K562 (cell line): ENCODE measurements around the gene EPGN. TPM values are rescaled to one million over a fixed set of nuclear protein-coding genes. Genes with fewer than 3 reads are reported as not detected.

Experiments
- ATAC-seq: fragments of 200-7000 bp; cut with Tn5 transposase; 3 replicates; pipeline ENCODE4 v1.9.1; 2020; ENCODE audit warnings: moderate library complexity
- BruUV-seq: library from RNA; stranded (reverse); fragments of 400-500 nt; replicated peaks from 2 replicates; lab custom pipeline; 2021; lab: Mats Ljungman, UMichigan
- CTCF ChIA-PET: fragments of 300-600 bp; formaldehyde crosslinking; extraction: SDS; loops from one replicate; lab custom pipeline; 2021; ENCODE audit warnings: low intra/inter-chr PET ratio; lab: Yijun Ruan, JAX
- POLR2A ChIA-PET: fragments of 300-600, 350-650 bp; sonication (Branson Sonifier 250); formaldehyde crosslinking; extraction: SDS; loops from one replicate; lab custom pipeline; 2021; ENCODE audit warnings: antibody characterized with exemption, inconsistent platforms; lab: Yijun Ruan, JAX
- DNase-seq, 4 experiments: peaks; one replicate each; pipeline versions ENCODE4 v3.0.0 to v3.0.0-alpha.2; 2011 to 2018; ENCODE audit warnings: low spot score in 3 of 4, mixed read lengths in 3 of 4; ENCODE audit errors: extremely low read depth in 1 of 4
- FAIRE-seq: peaks from 2 replicates; lab custom pipeline; 2011; peaks lifted over from hg19 to GRCh38; lab: Jason Lieb, UNC
- H2AFZ ChIP-seq: 2 replicates; pipeline ENCODE4 v1.6.0; 2011; ENCODE audit warnings: low read depth, low read length, control low read depth, inconsistent platforms
- H3K27ac ChIP-seq: fragments of 200-600 bp; 3 replicates; pipeline ENCODE4 v1.8.0; 2011; ENCODE audit warnings: low read depth, mild to moderate bottlenecking, control low read depth, inconsistent platforms, low read length, moderate library complexity, mixed read lengths; ENCODE audit errors: extremely low read depth
- H3K27me3 ChIP-seq, 2 experiments: fragments of 300-600 bp in 1 of 2; 2 replicates in 1 of 2; 3 replicates in 1 of 2; pipeline versions ENCODE4 v1.6.0 to v1.8.0; 2011; ENCODE audit warnings: inconsistent platforms in 2 of 2, low read length in 2 of 2, mild to moderate bottlenecking in 1 of 2, mixed read lengths in 1 of 2, moderate library complexity in 1 of 2; ENCODE audit not compliant: control insufficient read depth in 2 of 2, insufficient read depth in 2 of 2
- H3K36me3 ChIP-seq: fragments of 300-600 bp; 3 replicates; pipeline ENCODE4 v1.8.0; 2011; ENCODE audit warnings: mild to moderate bottlenecking, low read length, inconsistent platforms; ENCODE audit not compliant: control insufficient read depth, insufficient read depth
- H3K4me1 ChIP-seq, 2 experiments: fragments of 200-600 bp in 1 of 2; replicated peaks in 1 of 2; 2 replicates in 1 of 2; 3 replicates in 1 of 2; pipeline versions ENCODE4 v1.5.1 to v1.8.0; 2011; ENCODE audit warnings: inconsistent platforms in 2 of 2, low read length in 2 of 2, mild to moderate bottlenecking in 1 of 2, mixed read lengths in 1 of 2, moderate library complexity in 1 of 2; ENCODE audit not compliant: control insufficient read depth in 2 of 2, insufficient read depth in 2 of 2
- H3K4me2 ChIP-seq: 2 replicates; pipeline ENCODE4 v1.6.1; 2011; ENCODE audit warnings: low read length, control low read depth, inconsistent platforms, mixed read lengths; ENCODE audit not compliant: insufficient read depth
- H3K4me3 ChIP-seq: fragments of 200-600 bp; sonication (generic), shearing (Covaris generic); 2 replicates; pipeline ENCODE4 v1.5.1; 2016; ENCODE audit warnings: control low read depth, inconsistent platforms
- H3K79me2 ChIP-seq: fragments of 200-600 bp; 3 replicates; pipeline ENCODE4 v1.8.0; 2011; ENCODE audit warnings: low read length, inconsistent platforms; ENCODE audit not compliant: control insufficient read depth, insufficient read depth
- H3K9ac ChIP-seq, 2 experiments: 2 replicates each; pipeline versions ENCODE4 v1.6.0 to v1.6.1; 2011; ENCODE audit warnings: low read depth in 2 of 2, low read length in 2 of 2, control low read depth in 1 of 2, inconsistent platforms in 1 of 2, mild to moderate bottlenecking in 1 of 2, mixed read lengths in 1 of 2; ENCODE audit not compliant: insufficient read depth in 1 of 2
- H3K9me1 ChIP-seq: one replicate; pipeline ENCODE4 v1.6.0; 2011; ENCODE audit warnings: inconsistent platforms, mild to moderate bottlenecking, low read length, moderate library complexity; ENCODE audit not compliant: control insufficient read depth, insufficient read depth
- H3K9me3 ChIP-seq: replicated peaks from 2 replicates; pipeline ENCODE4 v1.5.1; 2011; ENCODE audit warnings: low read depth, low read length, inconsistent platforms; ENCODE audit not compliant: control insufficient read depth, insufficient read depth
- H4K20me1 ChIP-seq: replicated peaks from 2 replicates; pipeline ENCODE4 v1.6.1; 2011; ENCODE audit warnings: low read length, inconsistent platforms, mixed read lengths; ENCODE audit not compliant: control insufficient read depth, insufficient read depth
- ADNP ChIP-seq: fragments of 200-800 bp; sonication (Bioruptor generic); IDR thresholded peaks from 2 replicates; pipeline ENCODE4 v1.6.1; 2016; ENCODE audit warnings: missing genetic modification characterization, missing compliant biosample characterization
- BCOR ChIP-seq: fragments of 450-650 bp; IDR thresholded peaks from 2 replicates; pipeline ENCODE4 v1.6.1; 2016
- CBFA2T2 ChIP-seq: fragments of 450-650 bp; conservative IDR thresholded peaks from 2 replicates; pipeline ENCODE4 v1.6.1; 2017; ENCODE audit warnings: mild to moderate bottlenecking
- ELF2 ChIP-seq: fragments of 250-450 bp; sonication (Bioruptor Pico); IDR thresholded peaks from 2 replicates; pipeline ENCODE4 v1.5.0; 2021; ENCODE audit warnings: mild to moderate bottlenecking
- JUN ChIP-seq, 2 experiments: sonication (generic) in 1 of 2; formaldehyde crosslinking in 1 of 2; IDR thresholded peaks; 2 replicates each; pipeline versions ENCODE4 v1.6.1 to v1.8.0; 2012 to 2022; ENCODE audit warnings: borderline replicate concordance in 2 of 2, mild to moderate bottlenecking in 2 of 2, improper control_type of control experiment in 1 of 2, low read depth in 1 of 2, low read length in 1 of 2, missing genetic modification reagents in 1 of 2
- KDM1A ChIP-seq, 2 experiments: fragments of 450-650 bp; IDR thresholded peaks; 2 replicates each; pipeline ENCODE4 v1.6.1; 2016; ENCODE audit warnings: mild to moderate bottlenecking in 2 of 2
- MCM2 ChIP-seq: fragments of 450-650 bp; IDR thresholded peaks from 2 replicates; pipeline ENCODE4 v1.6.1; 2017; ENCODE audit warnings: low read depth, mild to moderate bottlenecking
- RBM25 ChIP-seq: fragments of 200-400 bp; formaldehyde crosslinking; IDR thresholded peaks from 2 replicates; pipeline ENCODE4 v1.6.1; 2018; ENCODE audit warnings: low read length, low read depth, moderate library complexity; ENCODE audit not compliant: severe bottlenecking
- SUPT5H ChIP-seq: fragments of 450-650 bp; IDR thresholded peaks from 2 replicates; pipeline ENCODE4 v1.6.1; 2016
- ZC3H4 ChIP-seq: sonication (generic); formaldehyde crosslinking; IDR thresholded peaks from 2 replicates; pipeline ENCODE4 v1.9.0; 2021; ENCODE audit warnings: missing genetic modification reagents, borderline replicate concordance
- ZNF165 ChIP-seq: fragments of 250-450 bp; sonication (Bioruptor Pico); IDR thresholded peaks from 2 replicates; pipeline ENCODE4 v1.4.0; 2020; ENCODE audit warnings: borderline replicate concordance
- ZNF431 ChIP-seq: sonication (generic); formaldehyde crosslinking; IDR thresholded peaks from 2 replicates; pipeline ENCODE4 v1.8.0; 2022; ENCODE audit warnings: mild to moderate bottlenecking, missing genetic modification reagents
- ZNF561 ChIP-seq: fragments of 450-650 bp; formaldehyde crosslinking; conservative IDR thresholded peaks from 2 replicates; pipeline ENCODE4 v1.4.0; 2020; ENCODE audit warnings: mild to moderate bottlenecking, moderate library complexity
- in situ Hi-C: fragments of 300-500 bp; cut with MboI; formaldehyde crosslinking; loops from 4 replicates; pipeline ENCODE4 v1.15.0; 2018; ENCODE audit warnings: inconsistent platforms, mixed read lengths
- intact Hi-C: fragments of 100-400 bp; cut with micrococcal nuclease; formaldehyde crosslinking; loops from 2 replicates; pipeline ENCODE4 v1.14.2; 2022
- polyA plus RNA-seq, 8 experiments: library from polyadenylated mRNA; depleted of rRNA in 4 of 8; stranded (reverse) in 5 of 8; unstranded in 3 of 8; fragments of >200 nt; fragmentation: Nextera tagmentation in 2 of 8; fragmentation: Illumina TruSeq in 1 of 8; extraction: Ambion mirVana in 2 of 8; extraction: Trizol in 1 of 8; gene quantifications; 2 replicates each; pipeline versions ENCODE4 v1.2.1 to v1.2.3, GENCODE V29; 2011 to 2014; ENCODE audit warnings: inconsistent platforms in 1 of 8, missing spikeins in 1 of 8
- total RNA-seq, 7 experiments: library from RNA; depleted of rRNA in 6 of 7; stranded (reverse); fragments of >200 nt in 6 of 7; fragmentation: Illumina TruSeq in 2 of 7; extraction: Trizol in 2 of 7; gene quantifications; 2 replicates each; pipeline versions ENCODE4 v1.2.1 to v1.2.3, GENCODE V29; 2011 to 2021; ENCODE audit warnings: low replicate concordance in 1 of 7
- TF ChIP-seq, protein P1 (sequence below), 2 experiments: fragments of 450-650 bp in 1 of 2; IDR thresholded peaks; 2 replicates each; pipeline ENCODE4 v1.6.1; 2011 to 2017; ENCODE audit warnings: low read depth in 2 of 2, antibody characterized with exemption in 1 of 2, borderline replicate concordance in 1 of 2, low read length in 1 of 2, mild to moderate bottlenecking in 1 of 2, mixed read lengths in 1 of 2; ENCODE audit not compliant: control insufficient read depth in 1 of 2

EPGN gene
- total and polyA plus RNA-seq, 9 of the 15 experiments (the other 6 are each of a cell fraction or from before 2014, with no cell fraction given) = 0.10 to 0.56 TPM; not detected in 7

GRCh38 chr4:74331252-74331651 lies 23.0 kb downstream of the EPGN start (continued):
- TF ChIP-seq JUN (IDR thresholded peaks at IDR 0.05; ENCODE audit: borderline replicate concordance, low read depth, low read length) (no peak), JUN (CRISPR knock-in tag; IDR thresholded peaks at IDR 0.05; ENCODE audit: borderline replicate concordance) (no peak), ZNF561 (no peak), MCM2 (no peak), CBFA2T2 (no peak), SUPT5H (0 out of 2 replicates have a peak, but pooled peaks have one; percentile 26), ZNF431 (CRISPR knock-in tag) (no peak), ZC3H4 (CRISPR knock-in tag) (no peak)

- peak overlapping the region in 1 of 2 experiments; percentile 70; a peak in 1 of 4 replicates for H3K9ac ChIP-seq
- peak overlapping the region; percentile 86 for H2AFZ ChIP-seq
- ATAC-seq (no peak), DNase-seq (no peak), FAIRE-seq (no peak)
- peaks cover 9 to 18% of the 10 kb centered on the region in 2 experiments for H3K4me1 ChIP-seq
- H3K4me3 ChIP-seq = no peak overlapping the region
- peak overlapping the region; percentile 83; the same call in 2 of the 3 replicates for H3K27ac ChIP-seq
- H3K79me2 ChIP-seq = peaks cover 36% of the 10 kb centered on the region
- no peaks in the 10 kb centered on the region for H4K20me1 ChIP-seq
- no TSS peak for BruUV-seq
- H3K9me3 ChIP-seq = no peaks in the 10 kb centered on the region
- TF ChIP-seq BCOR (peak; percentile 78), ADNP (tag) (peak; percentile 81), ELF2 (CRISPR knock-in tag) (0 out of 2 replicates have a peak, but pooled peaks have one; percentile 18), KDM1A (IDR thresholded peaks at IDR 0.05) (peak; percentile 28 to 37; a peak in 2 of 4 replicates), ZNF165 (no peak), RBM25 (peak; percentile 98)
- TF ChIP-seq, protein P1, sequence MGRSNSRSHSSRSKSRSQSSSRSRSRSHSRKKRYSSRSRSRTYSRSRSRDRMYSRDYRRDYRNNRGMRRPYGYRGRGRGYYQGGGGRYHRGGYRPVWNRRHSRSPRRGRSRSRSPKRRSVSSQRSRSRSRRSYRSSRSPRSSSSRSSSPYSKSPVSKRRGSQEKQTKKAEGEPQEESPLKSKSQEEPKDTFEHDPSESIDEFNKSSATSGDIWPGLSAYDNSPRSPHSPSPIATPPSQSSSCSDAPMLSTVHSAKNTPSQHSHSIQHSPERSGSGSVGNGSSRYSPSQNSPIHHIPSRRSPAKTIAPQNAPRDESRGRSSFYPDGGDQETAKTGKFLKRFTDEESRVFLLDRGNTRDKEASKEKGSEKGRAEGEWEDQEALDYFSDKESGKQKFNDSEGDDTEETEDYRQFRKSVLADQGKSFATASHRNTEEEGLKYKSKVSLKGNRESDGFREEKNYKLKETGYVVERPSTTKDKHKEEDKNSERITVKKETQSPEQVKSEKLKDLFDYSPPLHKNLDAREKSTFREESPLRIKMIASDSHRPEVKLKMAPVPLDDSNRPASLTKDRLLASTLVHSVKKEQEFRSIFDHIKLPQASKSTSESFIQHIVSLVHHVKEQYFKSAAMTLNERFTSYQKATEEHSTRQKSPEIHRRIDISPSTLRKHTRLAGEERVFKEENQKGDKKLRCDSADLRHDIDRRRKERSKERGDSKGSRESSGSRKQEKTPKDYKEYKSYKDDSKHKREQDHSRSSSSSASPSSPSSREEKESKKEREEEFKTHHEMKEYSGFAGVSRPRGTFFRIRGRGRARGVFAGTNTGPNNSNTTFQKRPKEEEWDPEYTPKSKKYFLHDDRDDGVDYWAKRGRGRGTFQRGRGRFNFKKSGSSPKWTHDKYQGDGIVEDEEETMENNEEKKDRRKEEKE (IDR thresholded peaks at IDR 0.05; ENCODE audit: borderline replicate concordance in 1 of 2, control insufficient read depth in 1 of 2, low read depth in 2 of 2, low read length in 1 of 2) = no peak
- no peaks in the 10 kb centered on the region for H3K36me3 ChIP-seq
- ChIA-PET POLR2A (no interaction called here), CTCF (no interaction called here)
- no peak overlapping the region for H3K4me2 ChIP-seq
- no peaks in the 10 kb centered on the region for H3K9me1 ChIP-seq
- in situ Hi-C loops = no loop called here
- intact Hi-C loops = loop anchor here (10.0 kb wide), 1 partner anchor 617 kb away; no protein-coding TSS in a partner anchor
- no peaks in the 10 kb centered on the region for H3K27me3 ChIP-seq
These were observed 23.7 kb downstream of the EPGN start for GRCh38 chr4:74331944-74332343.
